Measurements from ENCODE around the gene FNBP1.
"Not testable (repeated sequence)": the region's sequence is repeated elsewhere in the genome, so short reads cannot be mapped to it uniquely, and the experiment has no call there.

The FNBP1 gene

DNA sequence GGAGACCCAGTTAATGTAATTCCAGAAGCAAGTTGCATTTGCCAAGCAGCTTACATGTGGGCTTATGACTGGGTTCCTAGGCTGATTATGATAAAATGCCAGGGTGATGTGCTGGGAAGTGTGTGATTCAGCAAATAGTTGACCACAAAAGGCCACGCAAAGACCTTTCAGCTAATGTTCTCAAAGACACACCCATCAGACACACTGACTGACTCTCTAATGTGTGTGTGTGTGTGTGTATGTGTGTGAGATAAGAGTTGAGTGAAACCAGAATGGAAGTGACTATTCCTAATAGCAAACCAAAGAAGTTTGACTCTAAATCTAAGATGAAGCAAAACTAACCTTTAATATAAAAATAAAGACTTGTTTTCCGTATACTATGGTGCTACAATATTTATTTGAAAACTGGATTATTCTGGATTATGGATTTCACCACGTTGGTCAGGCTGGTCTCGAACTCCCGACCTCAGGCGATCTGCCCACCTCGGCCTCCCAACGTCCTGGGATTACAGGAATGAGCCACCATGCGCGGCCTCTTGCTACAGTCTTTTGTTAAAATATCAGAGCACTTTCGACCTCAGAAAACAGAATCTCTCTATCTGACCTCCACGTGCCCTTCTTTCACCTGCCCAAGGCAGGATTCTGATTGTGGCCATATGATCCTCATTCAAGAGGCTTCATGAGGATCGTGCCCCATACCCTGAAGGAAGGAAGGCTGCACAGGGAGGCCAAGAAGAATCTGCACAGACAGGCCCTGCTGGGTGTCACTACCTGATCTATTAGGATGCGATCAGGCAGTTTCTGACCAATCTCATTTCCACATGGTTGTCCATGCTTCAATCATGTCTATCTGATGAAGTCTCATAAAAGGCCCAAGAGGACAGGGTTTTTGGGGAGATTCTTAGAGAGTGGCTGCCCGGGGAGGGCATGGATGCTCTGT lies 132.1 kb downstream of the FNBP1 start:
- DNase-seq, result peak in 1 of 2 donors; percentile 13

- DNase-seq, result no peak
These were observed 133.1 kb downstream of the FNBP1 start for GRCh38 chr9:129909851-129910250.

GRCh38 chr9:129908906-129909305 lies 134.1 kb downstream of the FNBP1 start:
- DNase-seq, result no peak

DNA sequence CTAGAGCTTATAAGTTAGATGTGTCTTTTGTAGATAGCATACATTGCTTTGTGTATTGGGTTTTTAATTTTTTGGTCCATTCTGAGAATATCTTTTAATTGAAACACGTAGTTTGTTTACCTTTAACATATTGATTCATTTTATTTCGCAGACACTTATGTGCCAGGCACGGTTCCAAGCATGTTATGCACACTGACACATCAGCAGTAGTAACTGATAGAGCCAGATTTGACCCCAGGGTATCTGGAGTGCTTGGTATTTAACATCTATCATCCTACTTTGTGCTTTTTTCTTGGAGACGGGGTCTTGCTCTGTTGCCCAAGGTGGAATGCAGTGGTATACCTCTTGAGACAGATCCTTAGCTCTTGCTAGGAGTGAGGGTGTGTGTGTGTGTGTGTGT lies 135.8 kb downstream of the FNBP1 start:
- DNase-seq, result no peak

DNA sequence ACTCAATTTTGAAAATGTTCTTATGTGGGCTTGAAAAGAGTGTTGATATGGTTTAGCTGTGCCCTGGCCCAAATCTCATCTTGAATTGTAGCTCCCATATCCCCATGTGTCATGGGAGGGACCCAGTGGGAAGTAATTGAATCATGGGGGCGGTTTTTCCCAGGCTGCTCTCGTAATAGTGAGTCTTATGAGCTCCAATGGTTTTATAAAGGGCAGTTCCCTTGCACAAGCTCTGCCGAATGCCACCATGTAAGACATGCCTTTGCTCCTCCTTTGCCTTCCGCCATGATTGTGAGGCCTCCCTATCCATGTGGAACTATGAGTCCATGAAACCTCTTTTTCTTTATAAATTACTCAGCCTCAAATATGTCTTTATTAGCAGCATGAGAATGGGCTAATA lies 136.7 kb downstream of the FNBP1 start:
- no peak for DNase-seq

DNA sequence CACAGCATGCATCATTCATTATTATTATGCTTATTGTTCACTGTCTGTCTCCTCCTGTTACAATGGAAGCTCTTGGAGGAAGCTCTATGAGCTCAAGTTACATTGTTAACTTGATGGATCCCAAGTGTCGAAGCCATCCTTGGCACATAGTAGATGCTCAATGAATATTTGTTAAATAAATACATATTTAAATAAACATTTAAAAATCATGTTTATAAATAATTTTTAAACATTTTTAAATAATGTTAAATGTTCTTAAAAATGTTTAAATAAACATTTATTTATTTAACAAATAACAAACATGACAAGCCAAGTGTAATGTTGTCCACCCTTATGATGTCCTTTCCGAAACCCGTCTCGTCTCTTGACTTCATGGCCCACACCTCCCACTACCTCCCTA lies 138.3 kb downstream of the FNBP1 start:
- no peak for DNase-seq

DNA sequence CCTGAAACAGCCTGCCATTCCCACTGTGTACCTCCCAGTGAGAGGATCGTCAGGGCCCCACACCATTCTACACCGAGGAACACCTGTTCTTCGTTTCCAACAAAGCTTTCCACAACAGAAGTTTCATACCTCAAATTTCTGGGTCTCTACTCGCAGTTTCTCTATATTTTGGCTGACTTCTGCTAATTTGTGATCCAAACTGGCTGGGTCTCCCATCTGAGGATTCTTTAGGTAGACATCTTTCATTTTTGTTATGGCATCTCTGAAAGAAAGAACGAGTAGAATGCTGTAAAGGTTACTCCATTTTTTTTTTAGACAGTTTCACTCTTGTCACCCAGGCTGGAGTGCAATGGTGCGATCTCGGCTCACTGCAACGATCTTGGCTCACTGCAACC lies 140.3 kb downstream of the FNBP1 start:
- no peak for DNase-seq

DNA sequence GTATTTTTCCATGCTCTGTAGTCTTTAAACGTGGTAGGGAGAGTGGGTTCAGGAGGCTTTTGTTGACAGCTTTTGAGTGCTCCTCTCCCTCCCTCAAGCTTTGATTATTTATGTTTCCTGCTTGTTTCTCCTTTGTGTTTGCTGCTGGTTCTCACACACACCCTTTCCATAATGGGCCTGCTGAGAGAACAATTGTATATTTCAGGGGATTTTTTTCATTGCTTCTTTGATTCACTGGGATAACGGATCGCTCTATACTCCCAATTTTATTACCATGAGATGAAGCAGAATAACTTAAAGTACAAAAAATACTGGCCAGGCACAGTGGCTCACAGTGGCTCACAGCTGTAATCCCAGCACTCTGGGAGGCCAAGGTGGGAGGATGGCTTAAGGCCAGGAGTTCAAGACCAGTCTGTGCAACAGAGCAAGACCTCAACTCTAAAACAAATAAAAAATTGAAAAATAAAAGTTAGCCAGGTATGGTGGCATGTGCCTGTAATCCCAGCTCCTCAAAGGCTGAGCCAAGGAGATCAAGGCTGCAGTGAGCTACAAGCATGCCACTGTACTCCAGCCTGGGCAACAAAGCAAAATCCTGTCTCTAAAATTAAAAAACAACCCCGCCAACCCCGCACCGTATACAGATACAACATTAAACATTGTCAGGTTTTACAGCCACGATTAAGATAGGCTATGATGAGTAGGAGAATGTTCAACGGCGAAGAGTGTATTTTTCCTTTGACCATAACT lies 140.8 kb downstream of the FNBP1 start:
- no peak for DNase-seq

- DNase-seq, result no peak
These were observed 142.5 kb downstream of the FNBP1 start for GRCh38 chr9:129900263-129901027.

DNA sequence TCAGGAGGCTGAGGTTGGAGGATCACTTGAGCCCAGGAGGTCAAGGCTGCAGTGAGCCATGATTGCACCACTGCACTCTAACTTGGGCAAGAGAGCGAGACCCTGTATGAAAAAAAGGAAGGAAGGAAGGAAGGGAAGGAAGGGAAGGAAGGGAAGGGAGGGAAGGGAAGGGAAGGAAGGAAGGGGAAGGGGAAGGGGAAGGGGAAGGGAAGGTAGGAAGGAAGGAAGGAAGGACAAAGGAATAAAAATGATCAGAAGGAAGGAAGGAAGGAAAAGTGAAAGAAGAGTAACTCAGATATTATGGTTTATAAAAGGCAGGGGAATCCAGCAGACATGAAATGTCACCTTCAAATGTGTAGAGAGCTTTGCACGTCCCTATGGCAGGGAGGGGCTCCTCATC lies 143.4 kb downstream of the FNBP1 start:
- DNase-seq, result no peak

- no peak for DNase-seq
These were observed 144.8 kb downstream of the FNBP1 start for GRCh38 chr9:129898185-129898584.

DNA sequence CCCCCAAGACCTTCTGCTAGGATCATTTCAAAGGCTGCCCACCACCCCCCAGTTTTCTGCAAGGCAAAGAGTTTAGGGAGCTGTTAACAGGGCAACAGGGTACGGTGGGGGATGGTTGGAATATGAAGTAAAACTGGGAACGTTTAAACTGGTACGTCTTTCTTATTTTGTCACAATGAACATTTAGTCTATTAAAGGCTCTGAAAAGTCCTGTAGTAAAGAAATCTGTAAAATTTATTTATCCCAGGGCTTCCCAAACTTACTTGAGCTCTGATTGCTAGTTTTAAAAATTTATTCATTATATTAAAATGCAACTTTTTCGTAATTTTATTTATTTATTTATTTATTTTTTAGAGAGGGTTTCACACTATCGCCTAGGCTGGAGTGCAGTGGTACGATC lies 145.7 kb downstream of the FNBP1 start:
- DNase-seq, result no peak

GRCh38 chr9:129895376-129896268 lies 147.4 kb downstream of the FNBP1 start:
- peak; percentile 55 for DNase-seq

GRCh38 chr9:129894120-129894823 lies 148.7 kb downstream of the FNBP1 start:
- peak; percentile 27 to 64 for DNase-seq

GRCh38 chr9:129891569-129891968 lies 151.4 kb downstream of the FNBP1 start:
- peak in 1 of 2 donors; percentile 29 for DNase-seq

DNA sequence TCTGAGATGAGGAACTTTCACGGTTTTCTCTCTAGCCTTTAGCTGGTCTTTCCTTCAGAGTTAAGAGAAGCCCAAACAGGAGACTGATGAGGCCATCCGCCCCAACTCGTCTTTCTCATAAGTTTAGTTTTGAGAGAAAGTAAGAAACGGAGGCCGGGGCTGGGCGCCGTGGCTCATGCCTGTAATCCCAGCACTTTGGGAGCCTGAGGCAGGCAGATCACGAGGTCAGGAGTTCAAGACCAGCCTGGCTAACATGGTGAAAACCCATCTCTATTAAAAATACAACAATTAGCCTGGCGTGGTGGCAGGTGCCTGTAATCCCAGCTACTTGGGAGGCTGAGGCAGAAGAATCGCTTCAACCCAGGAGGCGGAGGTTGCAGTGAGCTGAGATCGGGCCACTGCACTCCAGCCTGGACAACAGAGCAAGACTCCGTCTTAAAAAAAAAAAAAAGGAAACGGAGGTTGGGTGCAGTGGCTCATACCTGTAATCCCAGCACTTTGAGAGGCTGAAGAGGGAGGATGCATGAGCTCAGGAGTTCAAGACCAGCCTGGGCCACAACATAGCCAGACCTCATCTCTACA lies 152.2 kb downstream of the FNBP1 start:
- DNase-seq, result not testable (repeated sequence)

- peak; percentile 73 to 79 for DNase-seq
These were observed 152.9 kb downstream of the FNBP1 start for GRCh38 chr9:129889941-129890717.

DNA sequence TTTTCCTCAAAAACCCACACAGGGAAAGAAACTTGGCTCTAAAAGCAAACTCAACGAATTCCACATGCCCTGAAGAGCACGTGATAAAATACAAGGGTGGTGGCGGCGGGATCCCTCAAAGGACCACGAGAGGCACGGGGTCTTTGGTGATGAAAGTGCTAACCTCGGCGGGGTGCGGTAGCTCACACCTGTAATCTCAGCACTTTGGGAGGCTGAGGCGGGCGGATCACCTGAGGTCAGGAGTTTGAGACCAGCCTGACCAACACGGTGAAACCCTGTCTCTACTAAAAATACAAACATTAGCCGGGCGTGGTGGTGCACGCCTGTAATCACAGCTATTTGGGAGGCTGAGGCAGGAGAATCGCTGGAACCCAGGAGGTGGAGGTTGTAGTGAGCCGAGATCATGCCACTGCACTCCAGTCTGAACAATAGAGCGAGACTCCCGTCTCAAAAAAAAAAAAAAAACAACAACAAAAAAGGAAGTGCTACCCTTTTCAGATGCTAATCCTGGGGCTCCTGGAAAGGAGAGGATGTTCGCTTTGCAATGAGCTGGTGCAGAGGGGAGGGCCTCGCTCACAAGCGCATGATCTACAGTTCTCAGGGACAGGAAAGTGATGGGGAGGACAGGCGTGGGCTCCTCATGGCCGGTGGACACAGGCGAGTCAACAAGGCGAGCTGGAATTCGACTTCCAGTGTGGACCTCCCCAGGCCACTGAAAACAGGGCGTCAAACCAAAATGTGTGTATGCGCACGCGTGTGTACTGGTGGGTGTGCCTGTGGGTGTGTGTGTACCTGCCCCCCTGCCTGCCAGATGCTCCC lies 153.7 kb downstream of the FNBP1 start:
- peak in 1 of 2 donors; percentile 41 for DNase-seq
